ENCODE measurements around the gene LAMC1.

DNA sequence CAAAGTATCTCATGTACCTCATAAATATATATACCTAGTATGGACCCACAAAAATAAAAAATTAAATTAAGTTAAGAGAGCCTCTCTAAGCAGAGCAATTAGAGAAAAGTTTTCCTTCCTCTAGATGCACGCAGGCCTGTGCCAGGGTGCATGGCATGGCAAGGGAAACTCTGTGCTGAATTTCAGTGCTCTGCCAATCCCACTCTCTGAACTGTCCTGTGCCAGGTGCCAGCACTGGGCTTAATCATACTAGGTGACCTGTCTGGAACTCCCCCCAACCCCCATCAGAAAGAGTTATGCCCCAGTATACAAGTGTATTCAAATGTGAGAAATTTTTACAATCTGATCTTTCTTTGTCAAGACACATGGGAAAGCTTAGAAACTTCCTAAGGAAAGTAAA, 152.4 kb downstream of the LAMC1 start:
- TF ChIP-seq, protein P1, sequence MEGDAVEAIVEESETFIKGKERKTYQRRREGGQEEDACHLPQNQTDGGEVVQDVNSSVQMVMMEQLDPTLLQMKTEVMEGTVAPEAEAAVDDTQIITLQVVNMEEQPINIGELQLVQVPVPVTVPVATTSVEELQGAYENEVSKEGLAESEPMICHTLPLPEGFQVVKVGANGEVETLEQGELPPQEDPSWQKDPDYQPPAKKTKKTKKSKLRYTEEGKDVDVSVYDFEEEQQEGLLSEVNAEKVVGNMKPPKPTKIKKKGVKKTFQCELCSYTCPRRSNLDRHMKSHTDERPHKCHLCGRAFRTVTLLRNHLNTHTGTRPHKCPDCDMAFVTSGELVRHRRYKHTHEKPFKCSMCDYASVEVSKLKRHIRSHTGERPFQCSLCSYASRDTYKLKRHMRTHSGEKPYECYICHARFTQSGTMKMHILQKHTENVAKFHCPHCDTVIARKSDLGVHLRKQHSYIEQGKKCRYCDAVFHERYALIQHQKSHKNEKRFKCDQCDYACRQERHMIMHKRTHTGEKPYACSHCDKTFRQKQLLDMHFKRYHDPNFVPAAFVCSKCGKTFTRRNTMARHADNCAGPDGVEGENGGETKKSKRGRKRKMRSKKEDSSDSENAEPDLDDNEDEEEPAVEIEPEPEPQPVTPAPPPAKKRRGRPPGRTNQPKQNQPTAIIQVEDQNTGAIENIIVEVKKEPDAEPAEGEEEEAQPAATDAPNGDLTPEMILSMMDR (optimal IDR thresholded peaks at IDR 0.05 in 1 of 3, IDR thresholded peaks at IDR 0.05 in 1 of 3, conservative IDR thresholded peaks at IDR 0.05 in 1 of 3; ENCODE audit: extremely low read depth in 1 of 3, insufficient read depth in 2 of 3, low read length in 3 of 3) = no peak
- no peak for TF ChIP-seq EZH2 (IDR thresholded peaks at IDR 0.05; ENCODE audit: low read length)

All from keratinocyte (primary cell).